GM12872 (cell line): ENCODE results near the gene SCD5.

Experiments
- CTCF ChIP-seq: IDR thresholded peaks from 3 replicates; pipeline ENCODE4 v1.5.1; 2011; ENCODE audit warnings: low read depth, mild to moderate bottlenecking, low read length, moderate library complexity; ENCODE audit not compliant: insufficient read depth

Gene SCD5

GRCh38 chr4:82728301-82728700 lies 70.3 kb downstream of the SCD5 start:
- no peak for TF ChIP-seq CTCF

GRCh38 chr4:82726596-82726995 lies 72.0 kb downstream of the SCD5 start:
- TF ChIP-seq CTCF: no peak

- TF ChIP-seq CTCF: peak; percentile 78
Measured at GRCh38 chr4:82721819-82722423, 76.7 kb downstream of the SCD5 start.

- no peak for TF ChIP-seq CTCF
Measured at GRCh38 chr4:82718162-82718940, 80.2 kb downstream of the SCD5 start.

- no peak for TF ChIP-seq CTCF
Measured at GRCh38 chr4:82715731-82716617, 82.6 kb downstream of the SCD5 start.

GRCh38 chr4:82713856-82714255 lies 84.7 kb downstream of the SCD5 start:
- TF ChIP-seq CTCF: no peak

- TF ChIP-seq CTCF: no peak
Measured at GRCh38 chr4:82712561-82712960, 86.0 kb downstream of the SCD5 start.
